Stimulated activated CD4-positive, alpha-beta T cell treated with anti-CD3 and anti-CD28 coated beads, Interleukin-12 subunit alpha, Interleukin-12 subunit beta, amount 100 ng/mL, for 24 hours (primary cell): ENCODE results near the gene ADAMTS4.

Experiments used
- DNase-seq, 2 experiments: peaks; one replicate each; pipeline ENCODE4 v3.0.0-alpha.2; 2020; ENCODE audit warnings: low read depth in 2 of 2

Gene ADAMTS4

GRCh38 chr1:161220002-161220401 is 21.1 kb upstream of the ADAMTS4 start:
- DNase-seq = no peak

DNA sequence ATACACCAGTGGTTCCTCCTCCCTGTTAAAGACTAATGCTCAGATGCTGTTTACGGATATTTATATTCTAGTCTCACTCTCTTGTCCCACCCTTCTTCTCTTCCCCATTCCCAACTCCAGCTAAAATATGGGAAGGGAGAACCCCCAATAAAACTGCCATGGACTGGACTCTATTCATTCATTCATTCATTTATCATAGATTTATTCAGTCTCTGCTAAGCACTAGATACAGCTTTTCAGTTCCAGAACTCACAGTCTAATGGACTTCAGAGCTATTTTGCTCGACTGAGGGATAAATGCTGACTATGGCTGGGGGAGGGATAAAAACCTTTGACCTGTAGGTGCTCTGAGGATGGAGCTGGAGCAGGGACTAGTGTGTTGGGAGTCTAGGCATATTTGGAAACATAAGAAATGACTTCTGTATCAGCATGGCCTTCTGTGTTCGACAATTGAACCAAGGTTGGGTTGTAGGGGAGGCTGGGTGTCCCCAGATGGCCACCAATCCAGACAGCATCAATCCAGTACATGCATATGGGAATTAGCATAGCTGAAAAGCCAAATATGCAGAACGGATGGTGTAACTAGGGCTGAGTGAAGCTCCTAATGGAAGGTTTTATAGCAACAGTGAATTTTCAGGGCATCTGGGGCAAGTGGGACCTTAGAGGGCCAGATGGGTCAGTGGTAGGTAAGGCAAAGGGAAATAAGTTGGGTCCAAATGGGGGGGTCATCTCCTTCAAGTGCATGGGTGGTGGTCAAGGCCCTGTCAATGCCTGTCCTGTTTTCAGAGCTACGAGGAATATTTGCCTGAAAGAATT is 20.4 kb upstream of the ADAMTS4 start:
- no peak for DNase-seq

DNA sequence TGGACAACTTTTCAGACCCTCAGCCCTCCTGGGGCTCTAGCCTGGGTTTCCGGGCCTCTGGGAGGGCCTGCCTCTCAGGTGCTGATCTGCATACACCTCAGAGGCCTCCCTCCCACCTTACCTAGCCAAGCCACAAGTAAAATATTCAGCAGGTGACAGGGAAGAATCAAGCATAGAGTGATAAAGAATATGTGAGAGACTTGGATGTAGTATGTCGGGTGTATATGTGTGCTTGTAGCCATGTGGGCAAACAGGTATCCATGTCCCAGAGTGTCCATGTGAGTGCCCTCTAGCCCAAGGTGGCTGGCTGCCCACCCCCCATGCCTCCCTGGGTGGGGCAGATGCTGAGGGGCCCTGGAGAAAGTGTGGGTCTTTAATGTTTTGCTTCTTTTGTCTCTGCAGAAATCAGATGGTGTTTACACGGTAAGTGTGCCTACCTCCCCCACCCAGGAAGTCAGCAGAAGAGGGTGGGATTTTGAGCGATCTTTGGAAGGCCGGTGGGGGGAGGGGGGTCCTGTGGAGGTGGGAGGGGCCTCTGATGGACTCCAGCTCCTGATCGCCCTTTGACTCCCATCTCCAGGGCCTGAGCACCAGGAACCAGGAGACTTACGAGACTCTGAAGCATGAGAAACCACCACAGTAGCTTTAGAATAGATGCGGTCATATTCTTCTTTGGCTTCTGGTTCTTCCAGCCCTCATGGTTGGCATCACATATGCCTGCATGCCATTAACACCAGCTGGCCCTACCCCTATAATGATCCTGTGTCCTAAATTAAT is 19.6 kb upstream of the ADAMTS4 start:
- DNase-seq = no peak

GRCh38 chr1:161217831-161218230 is 19.0 kb upstream of the ADAMTS4 start:
- no peak for DNase-seq

GRCh38 chr1:161216945-161217712 is 18.3 kb upstream of the ADAMTS4 start:
- DNase-seq = no peak

GRCh38 chr1:161215076-161215475 is 16.2 kb upstream of the ADAMTS4 start, which contains the start of gene FCER1G:
Gene FCER1G (plus strand): TSS chr1:161215295. CDS start chr1:161215322, 27 bp downstream.
- DNase-seq = no peak

DNA sequence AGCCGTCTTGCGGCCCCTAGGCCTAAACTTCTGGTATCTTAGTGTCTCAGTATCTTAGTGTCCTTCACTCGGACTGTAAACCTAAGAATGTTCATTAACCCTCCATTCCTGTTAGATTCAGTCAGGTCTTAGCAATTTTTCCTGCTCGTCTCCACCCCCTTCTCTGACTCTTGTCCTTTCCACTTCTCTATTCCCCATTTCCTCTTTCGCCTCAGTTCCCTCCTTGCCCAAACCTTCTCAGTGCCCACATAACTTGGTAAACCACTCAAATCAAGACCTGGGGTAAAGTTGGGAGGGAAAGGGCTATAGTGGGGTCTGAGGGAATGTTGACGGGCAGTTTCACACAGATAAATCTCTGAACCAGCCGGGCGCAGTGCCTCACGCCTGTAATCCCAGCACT is 15.5 kb upstream of the ADAMTS4 start:
- no peak for DNase-seq

GRCh38 chr1:161209790-161210409 is 11.0 kb upstream of the ADAMTS4 start:
- peak; percentile 41 to 65 for DNase-seq

GRCh38 chr1:161207173-161207572 is 8.3 kb upstream of the ADAMTS4 start:
- no peak for DNase-seq

- DNase-seq = no peak
Measured at GRCh38 chr1:161206411-161207140, 7.7 kb upstream of the ADAMTS4 start.

- peak; percentile 92 to 93 for DNase-seq
Measured at GRCh38 chr1:161201836-161202712, 3.2 kb upstream of the ADAMTS4 start, which contains the start of gene NDUFS2. Gene NDUFS2 (plus strand): TSS chr1:161202367. CDS start chr1:161202386, 19 bp downstream.

GRCh38 chr1:161200992-161201835 is 2.4 kb upstream of the ADAMTS4 start:
- DNase-seq = no peak

GRCh38 chr1:161200421-161200991 is 1.7 kb upstream of the ADAMTS4 start:
- no peak for DNase-seq

DNA sequence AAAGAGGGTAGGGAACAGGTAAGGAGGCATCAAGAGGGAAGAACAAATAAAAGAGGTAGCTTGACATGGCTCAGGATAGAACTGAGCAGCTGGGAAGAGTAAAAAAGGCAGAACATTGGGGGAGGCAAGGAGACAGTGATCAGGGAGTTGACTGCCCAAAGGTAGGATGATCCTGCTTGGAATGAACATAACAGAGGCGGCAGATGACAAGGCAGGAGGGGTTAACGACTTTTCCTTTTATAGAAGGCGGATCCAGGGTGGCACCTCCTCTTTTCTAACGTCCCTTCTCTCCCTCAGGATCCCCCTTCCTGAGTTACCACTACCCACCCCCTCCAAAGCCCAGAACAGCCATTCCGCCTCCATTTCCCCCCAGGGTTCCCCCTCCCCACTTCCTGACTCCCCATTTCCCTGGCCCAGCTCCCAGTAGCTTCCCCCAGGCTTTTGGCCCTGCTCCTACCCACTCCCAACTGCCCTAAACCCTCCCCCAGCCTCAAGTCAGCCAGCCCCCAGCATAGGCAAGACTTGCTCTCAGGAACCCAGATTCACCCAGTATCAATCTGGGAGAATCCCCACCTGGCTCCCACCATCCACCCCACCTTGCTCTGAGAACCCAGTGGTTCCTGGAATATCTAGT is 769 bp upstream of the ADAMTS4 start:
- no peak for DNase-seq

- DNase-seq = no peak
Measured at GRCh38 chr1:161198194-161198896, 509 bp downstream of the ADAMTS4 start.

GRCh38 chr1:161197560-161198193 is 1.2 kb downstream of the ADAMTS4 start:
- DNase-seq = no peak
